Activated T-cell treated with anti-CD3 and anti-CD28 coated beads, Interleukin-2, amount 50 U/mL, for 4 hours (primary cell): ENCODE measurements around the gene SCGB3A2. TPM values are rescaled to one million over a fixed set of nuclear protein-coding genes. Genes with fewer than 3 reads are reported as not detected.

Source experiments
- ATAC-seq, 2 donors: fragments of 200-7000 bp; cut with Tn5 transposase; one replicate each; pipeline ENCODE4 v1.10.0; 2021
- DNase-seq: peaks from one replicate; pipeline ENCODE4 v3.0.0-alpha.2; 2020
- H3K27me3 Mint-ChIP-seq: one replicate; pipeline ENCODE4 v1.8.0; 2021; ENCODE audit warnings: low read depth, mixed read lengths
- H3K36me3 Mint-ChIP-seq: one replicate; pipeline ENCODE4 v1.8.0; 2022; ENCODE audit warnings: mixed read lengths; ENCODE audit not compliant: insufficient read depth
- H3K4me1 Mint-ChIP-seq: one replicate; pipeline ENCODE4 v1.8.0; 2021; ENCODE audit warnings: low read depth, mixed read lengths
- H3K4me3 Mint-ChIP-seq: one replicate; pipeline ENCODE4 v1.8.0; 2021; ENCODE audit warnings: mild to moderate bottlenecking, moderate library complexity, mixed read lengths
- H3K9me3 Mint-ChIP-seq: one replicate; pipeline ENCODE4 v1.8.0; 2021; ENCODE audit warnings: mixed read lengths
- total RNA-seq, 3 donors: library from RNA; stranded (reverse); gene quantifications; one replicate each; pipeline ENCODE4 v1.2.1, GENCODE V29; 2021

The SCGB3A2 gene, protein sequence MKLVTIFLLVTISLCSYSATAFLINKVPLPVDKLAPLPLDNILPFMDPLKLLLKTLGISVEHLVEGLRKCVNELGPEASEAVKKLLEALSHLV
- total RNA-seq: under 1 TPM in 1 of 3 donors, not detected in 2; 0.90 TPM

DNA sequence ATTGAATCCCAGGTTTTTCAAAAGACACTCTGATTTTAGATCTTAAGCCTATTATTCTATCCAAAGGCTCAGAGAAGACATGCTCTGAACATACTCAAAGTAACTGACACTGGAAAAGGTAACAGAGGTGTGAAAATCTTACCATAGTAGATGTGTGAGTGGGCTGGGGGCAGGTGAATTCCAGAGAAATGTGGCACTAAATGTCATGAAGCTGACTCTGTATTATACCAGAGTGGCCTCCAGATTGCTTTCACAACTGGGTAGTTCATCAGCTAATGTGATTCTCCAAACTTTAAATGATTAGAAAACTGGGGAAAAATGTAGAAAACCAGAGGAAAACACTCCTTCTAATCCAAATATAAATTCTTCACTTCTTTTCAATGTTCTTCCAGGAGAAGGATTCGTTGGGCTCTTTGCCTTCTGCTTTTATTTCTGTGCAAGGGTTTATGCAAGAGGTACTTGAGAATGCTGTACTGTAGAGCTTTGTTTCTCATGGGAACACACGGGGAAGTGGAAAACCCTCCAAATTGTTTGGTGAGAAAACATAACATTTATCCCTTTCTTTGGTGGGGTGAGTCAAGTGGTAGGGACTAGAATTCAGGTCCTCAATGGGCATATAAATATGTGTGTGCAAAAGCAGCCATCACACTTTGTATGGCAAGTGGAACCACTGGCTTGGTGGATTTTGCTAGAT is at the start of gene SCGB3A2:
TSS of gene SCGB3A2 (plus strand) at position 646 of the 694 bp plus-strand sequence. CDS start 93 bp downstream, outside the sequence.
- DNase-seq: no peak
- H3K4me1 Mint-ChIP-seq: no peaks in the 10 kb centered on the region
- H3K9me3 Mint-ChIP-seq: no peaks in the 10 kb centered on the region
- no peaks in the 10 kb centered on the region for H3K36me3 Mint-ChIP-seq
- peaks cover 4% of the 10 kb centered on the region for H3K27me3 Mint-ChIP-seq
- H3K4me3 Mint-ChIP-seq: no peak within 1 kb of the TSS
- no peak for ATAC-seq

DNA sequence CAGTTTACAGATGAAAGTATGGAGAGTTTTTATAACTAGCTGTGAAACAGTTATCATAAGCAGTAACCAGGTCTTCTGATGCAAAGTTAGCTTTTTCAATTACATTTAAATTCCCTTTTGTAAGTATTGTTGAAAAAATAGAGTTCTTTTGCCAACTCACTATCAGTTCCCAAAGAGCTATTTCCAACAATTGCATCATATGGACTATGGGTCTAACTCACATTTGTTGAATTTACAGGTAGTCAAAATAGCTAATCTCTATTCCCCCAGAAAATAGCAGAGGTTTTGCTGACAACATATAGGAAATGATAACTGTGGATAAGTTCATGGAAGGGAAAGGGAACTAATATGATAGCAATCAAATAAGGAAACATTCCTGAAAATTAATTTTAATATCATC is 48.5 kb upstream of the SCGB3A2 start:
- Mint-ChIP-seq H3K9me3 (no peaks in the 10 kb centered on the region), H3K27me3 (peaks cover 11% of the 10 kb centered on the region)
- no peak for ATAC-seq

DNA sequence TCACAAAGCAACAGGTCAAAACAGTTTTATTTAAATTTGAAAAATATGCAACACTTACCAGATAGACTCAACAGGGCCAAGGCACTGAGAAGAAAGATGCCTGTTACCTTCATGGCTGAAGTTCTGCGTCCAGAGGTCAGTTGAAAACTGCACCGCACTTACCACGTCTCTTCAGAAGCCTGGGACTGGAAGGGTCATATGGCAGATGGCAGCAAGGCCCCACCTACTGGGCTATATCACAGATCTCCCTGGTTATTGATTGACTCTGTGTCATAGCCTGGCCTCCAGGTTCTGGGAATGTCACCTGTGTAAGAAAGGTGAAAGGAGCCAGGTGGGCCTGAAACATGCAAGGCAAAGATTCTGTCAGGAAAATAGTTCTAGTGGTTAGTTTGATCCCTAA is 47.0 kb upstream of the SCGB3A2 start, which contains the start of gene SPINK1:
TSS of gene SPINK1 (minus strand) at position 207 of the 400 bp plus-strand sequence. CDS start at position 113, 94 bp downstream.
- Mint-ChIP-seq H3K4me3 (no peak within 1 kb of the TSS), H3K36me3 (no peaks in the 10 kb centered on the region), H3K9me3 (no peaks in the 10 kb centered on the region), H3K4me1 (no peaks in the 10 kb centered on the region), H3K27me3 (peaks cover 11% of the 10 kb centered on the region)
- no peak for DNase-seq
- no peak for ATAC-seq

More for the DNA sequence above, 48.5 kb upstream of the SCGB3A2 start:
- no peak for DNase-seq
- H3K36me3 Mint-ChIP-seq: no peaks in the 10 kb centered on the region
- H3K4me3 Mint-ChIP-seq: no peak overlapping the region
- no peaks in the 10 kb centered on the region for H3K4me1 Mint-ChIP-seq

DNA sequence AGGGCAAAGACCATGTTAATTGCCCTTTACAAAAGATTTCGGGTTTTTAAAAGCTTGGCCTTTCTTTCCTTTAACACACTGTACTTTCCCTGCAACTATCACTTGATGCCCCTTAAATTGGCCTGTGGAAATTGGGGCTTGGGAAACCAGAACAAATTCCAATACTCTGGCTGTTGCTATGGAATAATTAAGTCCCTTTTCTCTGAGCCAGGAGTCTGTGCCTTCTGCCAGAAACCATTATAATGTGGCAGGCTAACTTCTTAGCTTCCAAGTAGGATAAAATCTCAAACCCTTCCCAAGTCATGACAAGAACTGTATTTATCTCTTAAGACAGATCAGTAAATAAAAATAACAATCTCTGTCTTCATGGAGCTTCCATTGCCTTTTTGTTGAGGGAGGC is 46.0 kb upstream of the SCGB3A2 start:
- H3K27me3 Mint-ChIP-seq: peaks cover 9% of the 10 kb centered on the region
- H3K9me3 Mint-ChIP-seq: no peaks in the 10 kb centered on the region

DNA sequence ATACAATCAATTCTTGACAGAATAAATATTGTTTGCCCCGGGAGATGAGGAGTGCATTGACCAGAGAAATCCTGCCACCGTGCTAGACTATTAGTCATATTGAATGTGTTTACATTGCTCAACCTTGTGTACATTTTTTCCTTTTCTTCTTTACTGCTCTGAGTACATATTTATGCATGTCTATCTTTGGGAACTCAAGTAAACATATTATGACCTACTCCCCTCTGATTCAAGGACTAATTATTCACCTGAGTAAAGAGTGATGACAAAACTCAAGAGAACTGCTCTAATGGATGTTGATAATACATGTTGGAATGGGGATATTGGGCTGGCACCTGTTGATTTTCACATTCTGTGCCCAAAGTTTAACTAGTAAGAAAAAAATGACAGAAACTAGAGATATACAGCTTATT is 43.1 kb upstream of the SCGB3A2 start:
- DNase-seq (no peak), ATAC-seq (no peak)
- H3K9me3 Mint-ChIP-seq: no peaks in the 10 kb centered on the region
- no peaks in the 10 kb centered on the region for H3K36me3 Mint-ChIP-seq
- H3K4me3 Mint-ChIP-seq: no peak overlapping the region
- peaks cover 8% of the 10 kb centered on the region for H3K27me3 Mint-ChIP-seq
- no peaks in the 10 kb centered on the region for H3K4me1 Mint-ChIP-seq

More for the DNA sequence above, 46.0 kb upstream of the SCGB3A2 start:
- DNase-seq (no peak), ATAC-seq (no peak)
- H3K4me1 Mint-ChIP-seq: no peaks in the 10 kb centered on the region
- H3K4me3 Mint-ChIP-seq: no peak overlapping the region
- H3K36me3 Mint-ChIP-seq: no peaks in the 10 kb centered on the region

DNA sequence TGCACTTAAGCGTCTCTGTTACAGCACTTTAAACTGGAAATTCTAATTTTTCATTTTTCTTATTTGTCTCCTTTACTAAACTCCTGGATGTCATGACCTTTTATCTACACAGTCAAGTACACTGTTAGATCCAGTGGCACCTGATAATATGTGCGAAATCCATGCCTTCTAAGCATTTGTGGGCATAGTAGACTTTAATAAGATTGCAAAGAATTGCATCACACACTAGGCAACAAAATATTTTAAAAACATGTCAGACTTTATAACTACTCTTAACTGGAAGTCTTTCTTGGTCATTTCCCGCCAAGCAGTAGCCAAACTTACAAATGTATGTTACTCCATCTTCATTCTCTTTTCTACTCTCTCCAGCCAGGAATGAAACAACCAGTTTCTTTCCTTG is 42.1 kb upstream of the SCGB3A2 start:
- ATAC-seq (no peak), DNase-seq (no peak)
- Mint-ChIP-seq H3K4me3 (no peak overlapping the region), H3K27me3 (peaks cover 8% of the 10 kb centered on the region), H3K36me3 (no peaks in the 10 kb centered on the region), H3K4me1 (no peaks in the 10 kb centered on the region), H3K9me3 (no peaks in the 10 kb centered on the region)

DNA sequence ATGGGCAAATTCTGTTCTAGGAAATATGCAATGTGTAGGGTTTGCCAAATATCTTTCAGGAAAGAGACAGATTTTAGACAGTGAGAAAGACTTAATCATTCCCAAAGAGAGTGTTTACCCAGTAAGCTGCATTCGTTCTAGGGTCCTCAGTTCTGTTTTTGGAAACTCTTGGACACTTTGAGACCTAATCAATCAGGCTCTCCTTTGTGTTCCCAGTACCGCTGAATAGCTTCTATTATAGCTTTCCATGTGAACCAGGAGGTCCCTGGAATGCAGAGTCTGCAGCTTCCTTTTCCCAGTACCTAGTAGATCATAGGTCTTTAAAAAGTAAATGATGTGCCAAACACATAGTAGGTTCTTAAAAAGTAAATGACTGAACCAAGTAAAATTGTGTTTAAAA is 35.6 kb upstream of the SCGB3A2 start:
- H3K9me3 Mint-ChIP-seq: no peaks in the 10 kb centered on the region

DNA sequence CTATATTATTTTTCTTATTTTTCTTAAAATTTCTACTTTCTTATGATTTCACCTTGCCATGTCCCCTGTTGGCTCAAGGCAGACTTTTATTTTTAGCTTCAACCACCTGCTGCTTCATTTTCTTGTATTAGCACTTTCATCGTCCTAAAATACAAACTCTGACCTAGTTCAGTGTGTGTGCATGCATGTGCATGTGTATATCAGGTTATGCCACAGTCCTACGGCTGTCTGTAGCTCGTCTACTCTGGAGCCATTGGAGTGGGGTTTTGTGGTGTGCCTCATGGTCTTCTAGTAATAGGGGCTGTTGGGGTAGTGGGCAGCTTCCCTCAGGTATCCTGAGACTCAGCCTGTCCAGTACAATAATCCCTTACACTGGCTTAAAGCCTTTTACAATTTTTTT is 33.7 kb upstream of the SCGB3A2 start:
- H3K4me3 Mint-ChIP-seq: no peak overlapping the region
- ATAC-seq (no peak), DNase-seq (no peak)
- no peaks in the 10 kb centered on the region for H3K36me3 Mint-ChIP-seq
- no peaks in the 10 kb centered on the region for H3K4me1 Mint-ChIP-seq
- H3K27me3 Mint-ChIP-seq: peaks cover 15% of the 10 kb centered on the region
- no peaks in the 10 kb centered on the region for H3K9me3 Mint-ChIP-seq

More for the DNA sequence above, 35.6 kb upstream of the SCGB3A2 start:
- H3K36me3 Mint-ChIP-seq: no peaks in the 10 kb centered on the region
- no peak for ATAC-seq
- H3K4me3 Mint-ChIP-seq: no peak overlapping the region
- no peaks in the 10 kb centered on the region for H3K4me1 Mint-ChIP-seq
- peaks cover 17% of the 10 kb centered on the region for H3K27me3 Mint-ChIP-seq
- no peak for DNase-seq

DNA sequence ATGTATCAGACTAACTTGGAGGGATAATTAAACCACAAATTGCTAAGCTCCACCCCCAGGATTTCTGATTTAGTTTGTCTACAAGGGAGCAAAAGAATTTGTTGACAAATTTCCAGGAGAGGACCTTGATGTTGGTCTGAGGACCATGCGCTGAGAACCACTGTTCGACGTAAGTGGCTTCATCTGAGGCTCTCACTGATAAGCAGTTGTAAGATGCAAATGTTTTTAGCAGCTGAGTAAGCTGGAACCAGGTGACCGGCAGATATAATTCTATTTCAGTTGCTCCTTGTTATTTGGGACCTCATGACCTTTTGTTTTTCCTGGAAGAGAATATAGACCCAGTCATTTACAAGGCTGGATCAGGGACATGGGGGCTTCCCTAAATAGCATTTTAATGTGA is 32.9 kb upstream of the SCGB3A2 start:
- no peaks in the 10 kb centered on the region for H3K4me1 Mint-ChIP-seq
- H3K9me3 Mint-ChIP-seq: no peaks in the 10 kb centered on the region
- H3K36me3 Mint-ChIP-seq: no peaks in the 10 kb centered on the region
- H3K4me3 Mint-ChIP-seq: no peak overlapping the region
- H3K27me3 Mint-ChIP-seq: peaks cover 15% of the 10 kb centered on the region
- ATAC-seq: no peak
- no peak for DNase-seq

DNA sequence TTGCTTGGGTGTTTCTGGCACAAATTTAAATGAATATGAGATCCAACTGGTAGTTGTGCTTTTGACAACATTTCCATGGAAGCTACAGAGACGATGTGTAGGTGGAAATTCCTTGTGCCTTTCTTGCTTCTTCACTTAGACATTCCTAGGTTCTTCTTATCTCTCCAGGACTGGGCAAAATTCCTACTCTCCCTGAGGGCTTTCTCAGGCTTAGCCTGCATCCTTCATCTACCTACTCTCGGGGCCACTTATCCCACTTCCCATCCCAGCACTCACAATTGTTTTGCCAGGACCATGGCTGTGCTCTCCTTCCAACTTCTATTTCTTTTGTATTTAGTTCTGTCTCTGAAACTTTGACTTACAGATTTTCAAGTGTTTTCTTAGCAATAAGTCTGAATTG is 29.3 kb upstream of the SCGB3A2 start:
- H3K4me3 Mint-ChIP-seq: no peak overlapping the region
- peaks cover 13% of the 10 kb centered on the region for H3K27me3 Mint-ChIP-seq
- no peaks in the 10 kb centered on the region for H3K9me3 Mint-ChIP-seq
- H3K36me3 Mint-ChIP-seq: no peaks in the 10 kb centered on the region
- H3K4me1 Mint-ChIP-seq: no peaks in the 10 kb centered on the region
- no peak for DNase-seq
- ATAC-seq: no peak

DNA sequence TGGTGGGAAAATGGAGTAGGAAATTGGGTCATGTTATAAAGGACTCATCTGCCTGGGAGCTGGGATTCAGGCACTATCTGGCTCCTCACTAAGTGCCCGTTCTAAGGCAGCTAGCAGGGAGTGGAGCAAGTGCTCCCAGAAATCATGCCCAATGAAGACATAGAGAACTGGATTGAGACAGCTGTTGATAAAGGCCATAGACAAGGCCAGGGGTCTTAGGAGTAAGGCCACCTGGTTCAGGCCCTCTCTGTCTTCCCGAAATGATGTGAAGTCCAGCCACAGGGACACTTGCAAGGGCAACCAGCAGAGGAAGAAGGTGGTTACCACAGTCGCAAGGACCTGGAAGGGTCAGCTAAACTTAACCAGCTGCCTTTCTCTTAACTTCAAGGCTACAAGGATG is 26.9 kb upstream of the SCGB3A2 start:
- H3K4me3 Mint-ChIP-seq: no peak overlapping the region
- H3K9me3 Mint-ChIP-seq: no peaks in the 10 kb centered on the region
- peaks cover 14% of the 10 kb centered on the region for H3K27me3 Mint-ChIP-seq

DNA sequence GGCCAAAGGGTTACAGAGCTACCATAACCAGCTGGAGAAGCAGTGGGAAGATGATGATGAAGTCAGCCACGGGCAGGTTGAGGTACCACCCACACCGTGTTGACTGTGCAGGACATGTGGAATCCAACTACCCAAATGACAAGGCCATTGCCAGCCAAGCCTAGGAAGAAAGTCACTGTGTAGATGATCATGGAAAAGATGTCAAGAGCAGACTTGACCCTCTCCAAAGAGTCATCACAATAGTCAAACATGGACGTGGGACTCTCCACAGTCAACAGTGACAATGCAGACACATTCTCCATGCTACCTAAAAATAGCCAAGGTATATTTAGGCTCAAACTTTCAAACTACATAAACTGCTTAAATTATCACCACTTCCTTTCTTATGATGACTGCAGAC is 26.1 kb upstream of the SCGB3A2 start:
- no peaks in the 10 kb centered on the region for H3K9me3 Mint-ChIP-seq
- H3K4me3 Mint-ChIP-seq: no peak overlapping the region
- no peaks in the 10 kb centered on the region for H3K36me3 Mint-ChIP-seq
- DNase-seq: no peak
- no peaks in the 10 kb centered on the region for H3K4me1 Mint-ChIP-seq
- H3K27me3 Mint-ChIP-seq: peaks cover 12% of the 10 kb centered on the region
- no peak for ATAC-seq

More for the DNA sequence above, 26.9 kb upstream of the SCGB3A2 start:
- Mint-ChIP-seq H3K4me1 (no peaks in the 10 kb centered on the region), H3K36me3 (no peaks in the 10 kb centered on the region)
- no peak for ATAC-seq
- DNase-seq: no peak

DNA sequence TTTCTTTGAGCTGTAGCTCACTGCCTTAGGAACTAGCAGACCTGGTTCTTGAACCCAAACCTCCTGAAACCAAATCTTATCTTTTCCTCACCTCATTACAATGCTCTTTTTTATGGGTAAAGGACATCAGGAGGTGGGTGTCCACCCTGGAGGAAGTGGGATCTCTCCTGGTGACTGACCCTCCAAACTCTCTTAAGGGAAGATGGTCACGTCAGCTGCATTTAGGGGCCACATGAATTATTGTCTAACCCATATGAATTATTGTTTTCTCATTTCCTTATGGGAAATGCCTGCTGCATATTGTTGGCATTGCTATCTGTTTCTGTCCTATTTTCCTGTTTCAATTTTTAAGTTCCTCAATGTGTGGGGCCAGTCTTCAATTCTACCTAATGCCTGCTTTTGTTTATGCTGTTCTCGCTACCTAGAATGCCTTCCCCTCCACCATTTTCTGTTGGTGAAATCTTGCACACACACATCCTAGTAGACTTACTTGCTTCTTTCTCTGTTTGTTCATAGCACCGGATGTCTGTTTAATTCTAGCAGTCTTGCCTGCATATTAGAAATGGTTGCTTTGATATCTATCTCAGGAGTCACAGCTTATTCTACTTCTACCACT is 25.0 kb upstream of the SCGB3A2 start:
- Mint-ChIP-seq H3K9me3 (no peaks in the 10 kb centered on the region), H3K4me1 (peaks cover 3% of the 10 kb centered on the region), H3K27me3 (peaks cover 7% of the 10 kb centered on the region), H3K36me3 (no peaks in the 10 kb centered on the region), H3K4me3 (no peak overlapping the region)
- no peak for DNase-seq
- ATAC-seq: no peak

DNA sequence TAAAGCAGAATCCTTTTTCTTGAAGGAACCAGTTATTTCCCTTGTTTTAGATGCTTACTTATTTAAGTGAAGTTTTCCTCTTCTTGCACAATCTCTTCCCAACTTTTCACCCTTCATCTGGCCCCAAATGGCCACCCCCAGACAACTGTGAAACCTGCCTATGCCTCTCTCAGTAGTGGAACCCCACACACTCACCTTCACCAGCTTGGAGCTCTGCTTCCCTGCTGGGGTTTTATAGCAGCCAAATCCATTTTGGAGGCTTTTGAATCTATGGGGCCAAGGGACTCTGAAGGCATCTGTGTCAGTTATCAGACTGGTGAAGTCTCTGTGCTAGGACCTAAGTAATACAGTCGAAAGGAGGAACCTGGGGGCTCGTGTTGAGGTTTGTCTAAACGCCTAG is 24.2 kb upstream of the SCGB3A2 start:
- H3K27me3 Mint-ChIP-seq: peaks cover 12% of the 10 kb centered on the region
- ATAC-seq (no peak), DNase-seq (no peak)
- no peak overlapping the region for H3K4me3 Mint-ChIP-seq
- no peaks in the 10 kb centered on the region for H3K36me3 Mint-ChIP-seq
- peaks cover 3% of the 10 kb centered on the region for H3K4me1 Mint-ChIP-seq
- no peaks in the 10 kb centered on the region for H3K9me3 Mint-ChIP-seq
